Liver (tissue), 3 donors: ENCODE data around the gene PPP4R3C.
"Not testable (repeated sequence)": the region's sequence is repeated elsewhere in the genome, so short reads cannot be mapped to it uniquely, and the experiment has no call there.

Experiments used
- ATF3 ChIP-seq: IDR thresholded peaks from 2 replicates; pipeline ENCODE4 v1.6.1; 2016; ENCODE audit warnings: antibody characterized with exemption
- CTCF ChIP-seq: fragments of 150-350 bp; IDR thresholded peaks from 2 replicates; pipeline ENCODE4 v1.5.1; 2017; ENCODE audit warnings: improper control_type of control experiment, low read depth, low read length; ENCODE audit not compliant: missing input control
- RAD21 ChIP-seq, 2 donors: IDR thresholded peaks; 2 replicates each; pipeline ENCODE4 v1.6.1; 2016; ENCODE audit warnings: antibody characterized with exemption in 2 of 2, mild to moderate bottlenecking in 2 of 2
- donor health status: healthy.
- donor health status: healthy.

- not testable (repeated sequence) for TF ChIP-seq ATF3; RAD21 (IDR thresholded peaks at IDR 0.05); CTCF
Observed at GRCh38 chrX:27442392-27442791, 20.7 kb downstream of the PPP4R3C start.
